ENCODE results near the gene DGCR8.
A peak's percentile ranks its signal among the peaks of the same experiment; 100 is the strongest.

The DGCR8 gene

GRCh38 chr22:20153945-20154344 lies 73.9 kb downstream of the DGCR8 start:
- H3K4me3 ChIP-seq (replicated peaks in 1 of 2; ENCODE audit: low read depth in 2 of 2, low read length in 2 of 2) = no peak overlapping the region
- DNase-seq (ENCODE audit: low read depth in 2 of 2) = no peak
- TF ChIP-seq CTCF (IDR thresholded peaks at IDR 0.05; ENCODE audit: low read depth, low read length) = no peak

GRCh38 chr22:20154602-20155187 lies 74.7 kb downstream of the DGCR8 start:
- H3K4me3 ChIP-seq (replicated peaks in 1 of 2; ENCODE audit: low read depth in 2 of 2, low read length in 2 of 2) = peak overlapping the region; percentile 2 to 34
- DNase-seq (ENCODE audit: low read depth in 2 of 2) = no peak
- no peak for TF ChIP-seq CTCF (IDR thresholded peaks at IDR 0.05; ENCODE audit: low read depth, low read length)

GRCh38 chr22:20155330-20156041 lies 75.4 kb downstream of the DGCR8 start:
- peak; percentile 31 to 43 for DNase-seq (ENCODE audit: low read depth in 2 of 2)
- H3K4me3 ChIP-seq (replicated peaks in 1 of 2; ENCODE audit: low read depth in 2 of 2, low read length in 2 of 2) = peak overlapping the region in 1 of 2 donors; percentile 34
- TF ChIP-seq CTCF (IDR thresholded peaks at IDR 0.05; ENCODE audit: low read depth, low read length) = no peak

GRCh38 chr22:20156042-20156389 lies 76.0 kb downstream of the DGCR8 start:
- TF ChIP-seq CTCF (IDR thresholded peaks at IDR 0.05; ENCODE audit: low read depth, low read length) = no peak
- no peak for DNase-seq (ENCODE audit: low read depth in 2 of 2)
- H3K4me3 ChIP-seq (replicated peaks in 1 of 2; ENCODE audit: low read depth in 2 of 2, low read length in 2 of 2) = no peak overlapping the region

GRCh38 chr22:20156611-20157429 lies 76.8 kb downstream of the DGCR8 start:
- DNase-seq (ENCODE audit: low read depth in 2 of 2) = peak; percentile 78 to 84
- peak; percentile 93 for TF ChIP-seq CTCF (IDR thresholded peaks at IDR 0.05; ENCODE audit: low read depth, low read length)
- H3K4me3 ChIP-seq (replicated peaks in 1 of 2; ENCODE audit: low read depth in 2 of 2, low read length in 2 of 2) = no peak overlapping the region

GRCh38 chr22:20157430-20158183 lies 77.6 kb downstream of the DGCR8 start:
- H3K4me3 ChIP-seq (replicated peaks in 1 of 2; ENCODE audit: low read depth in 2 of 2, low read length in 2 of 2) = no peak overlapping the region
- DNase-seq (ENCODE audit: low read depth in 2 of 2) = no peak
- TF ChIP-seq CTCF (IDR thresholded peaks at IDR 0.05; ENCODE audit: low read depth, low read length) = no peak
